CD8-positive, alpha-beta memory T cell (primary cell): ENCODE data around the gene DSCAML1. TPM values are rescaled to one million over a fixed set of nuclear protein-coding genes. Genes with fewer than 3 reads are reported as not detected.

Source experiments
- CTCF ChIA-PET: fragments of 350-600 bp; sonication (Branson Sonifier 250); formaldehyde crosslinking; loops from one replicate; lab custom pipeline; 2021; ENCODE audit warnings: antibody characterized with exemption; lab: Charles Lee
- POLR2A ChIA-PET: fragments of 350-600 bp; sonication (Branson Sonifier 250); formaldehyde crosslinking; loops from one replicate; lab custom pipeline; 2021; ENCODE audit warnings: antibody characterized with exemption; lab: Charles Lee
- DNase-seq, 5 donors: peaks; one replicate each; pipeline versions ENCODE4 v3.0.0 to v3.0.0-alpha.2; 2020 to 2022; ENCODE audit warnings: mixed read lengths in 1 of 5
- H3K27ac ChIP-seq: one replicate; pipeline ENCODE4 v1.7.0; 2013; ENCODE audit warnings: low read depth, mild to moderate bottlenecking, low read length, moderate library complexity
- H3K27me3 ChIP-seq: 2 replicates; pipeline ENCODE4 v1.7.0; 2013; ENCODE audit warnings: low read length, mild to moderate bottlenecking; ENCODE audit not compliant: insufficient read depth, poor library complexity, severe bottlenecking
- H3K36me3 ChIP-seq: 2 replicates; pipeline ENCODE4 v1.7.0; 2013; ENCODE audit warnings: mild to moderate bottlenecking, low read length, moderate library complexity; ENCODE audit not compliant: insufficient read depth
- H3K4me1 ChIP-seq: 2 replicates; pipeline ENCODE4 v1.7.0; 2013; ENCODE audit warnings: mild to moderate bottlenecking, low read length, moderate library complexity; ENCODE audit not compliant: insufficient read depth
- H3K4me3 ChIP-seq: 2 replicates; pipeline ENCODE4 v1.7.0; 2013; ENCODE audit warnings: mild to moderate bottlenecking, low read length
- H3K9me3 ChIP-seq: 2 replicates; pipeline ENCODE4 v1.7.0; 2013; ENCODE audit warnings: mild to moderate bottlenecking, low read length
- H3K27ac Mint-ChIP-seq, 8 donors: one replicate each; pipeline ENCODE4 v1.8.0; 2020 to 2021; ENCODE audit warnings: mixed read lengths in 8 of 8, mild to moderate bottlenecking in 6 of 8, inconsistent platforms in 3 of 8, moderate library complexity in 3 of 8
- H3K27me3 Mint-ChIP-seq, 2 donors: one replicate each; pipeline ENCODE4 v1.8.0; 2020 to 2021; ENCODE audit warnings: mixed read lengths in 2 of 2, mild to moderate bottlenecking in 1 of 2, moderate library complexity in 1 of 2
- H3K36me3 Mint-ChIP-seq, 3 donors: one replicate each; pipeline ENCODE4 v1.8.0; 2020 to 2021; ENCODE audit warnings: mixed read lengths in 3 of 3, inconsistent platforms in 1 of 3, mild to moderate bottlenecking in 1 of 3
- H3K4me1 Mint-ChIP-seq, 3 donors: one replicate each; pipeline ENCODE4 v1.8.0; 2020 to 2021; ENCODE audit warnings: mixed read lengths in 3 of 3, inconsistent platforms in 1 of 3, mild to moderate bottlenecking in 1 of 3
- H3K4me3 Mint-ChIP-seq, 7 donors: one replicate each; pipeline ENCODE4 v1.8.0; 2020 to 2021; ENCODE audit warnings: mixed read lengths in 7 of 7, mild to moderate bottlenecking in 6 of 7, moderate library complexity in 4 of 7, inconsistent platforms in 2 of 7
- H3K9me3 Mint-ChIP-seq, 5 donors: one replicate each; pipeline ENCODE4 v1.8.0; 2020 to 2022; ENCODE audit warnings: mixed read lengths in 5 of 5, mild to moderate bottlenecking in 3 of 5, moderate library complexity in 2 of 5, inconsistent platforms in 1 of 5
- polyA plus RNA-seq: library from polyadenylated mRNA; unstranded; fragments of 300-500 nt; fragmentation: Illumina TruSeq; gene quantifications from one replicate; pipeline ENCODE4 v1.2.3, GENCODE V29; 2021
- total RNA-seq, 2 experiments: library from RNA; stranded (reverse); gene quantifications; one replicate each; pipeline ENCODE4 v1.2.3, GENCODE V29; 2021

DSCAML1 gene
- total and polyA plus RNA-seq, 3 experiments from 2014 or later: 0.48 to 0.91 TPM; not detected in 1

GRCh38 chr11:117717485-117718314 is 79.3 kb downstream of the DSCAML1 start:
- Histone ChIP-seq H3K27ac (no peak overlapping the region), H3K9me3 (no peaks in the 10 kb centered on the region), H3K4me1 (no peaks in the 10 kb centered on the region), H3K4me3 (no peak overlapping the region), H3K36me3 (no peaks in the 10 kb centered on the region), H3K27me3 (peaks cover 4% of the 10 kb centered on the region)
- POLR2A ChIA-PET: no interaction called here
- Mint-ChIP-seq H3K4me1 (no peaks in the 10 kb centered on the region), H3K9me3 (no peaks in the 10 kb centered on the region), H3K4me3 (no peak overlapping the region), H3K27ac (no peak overlapping the region), H3K36me3 (no peaks in the 10 kb centered on the region), H3K27me3 (peaks cover 16 to 45% of the 10 kb centered on the region in 2 donors)
- CTCF ChIA-PET: no interaction called here
- no peak for DNase-seq

- Histone ChIP-seq H3K4me3 (no peak overlapping the region), H3K27me3 (peaks cover 4% of the 10 kb centered on the region), H3K36me3 (no peaks in the 10 kb centered on the region), H3K27ac (no peak overlapping the region), H3K9me3 (no peaks in the 10 kb centered on the region), H3K4me1 (no peaks in the 10 kb centered on the region)
- ChIA-PET CTCF (no interaction called here), POLR2A (no interaction called here)
- DNase-seq: no peak
- Mint-ChIP-seq H3K36me3 (no peaks in the 10 kb centered on the region), H3K27me3 (peaks cover 13 to 43% of the 10 kb centered on the region in 2 donors), H3K4me3 (no peak overlapping the region), H3K27ac (no peak overlapping the region), H3K4me1 (no peaks in the 10 kb centered on the region), H3K9me3 (no peaks in the 10 kb centered on the region)
Observed at GRCh38 chr11:117716521-117717440, 80.2 kb downstream of the DSCAML1 start.

GRCh38 chr11:117715801-117716200 is 81.2 kb downstream of the DSCAML1 start:
- no peak for DNase-seq
- H3K27me3 Mint-ChIP-seq: peaks cover 13 to 48% of the 10 kb centered on the region in 2 donors
- H3K27me3 ChIP-seq: peaks cover 4% of the 10 kb centered on the region
- ChIA-PET POLR2A (no interaction called here), CTCF (no interaction called here)
- H3K4me3 Mint-ChIP-seq: no peak overlapping the region
- no peaks in the 10 kb centered on the region for H3K4me1 Mint-ChIP-seq
- no peaks in the 10 kb centered on the region for H3K4me1 ChIP-seq
- H3K9me3 ChIP-seq: no peaks in the 10 kb centered on the region
- H3K36me3 Mint-ChIP-seq: no peaks in the 10 kb centered on the region
- H3K36me3 ChIP-seq: no peaks in the 10 kb centered on the region
- H3K4me3 ChIP-seq: no peak overlapping the region
- H3K27ac ChIP-seq: no peak overlapping the region
- no peak overlapping the region for H3K27ac Mint-ChIP-seq
- no peaks in the 10 kb centered on the region for H3K9me3 Mint-ChIP-seq

GRCh38 chr11:117713538-117713991 is 83.5 kb downstream of the DSCAML1 start:
- H3K27ac Mint-ChIP-seq: no peak overlapping the region
- Histone ChIP-seq H3K4me1 (no peaks in the 10 kb centered on the region), H3K4me3 (no peak overlapping the region), H3K36me3 (no peaks in the 10 kb centered on the region), H3K9me3 (no peaks in the 10 kb centered on the region), H3K27ac (no peak overlapping the region), H3K27me3 (peaks cover 4% of the 10 kb centered on the region)
- no peaks in the 10 kb centered on the region for H3K36me3 Mint-ChIP-seq
- H3K9me3 Mint-ChIP-seq: no peaks in the 10 kb centered on the region
- POLR2A ChIA-PET: no interaction called here
- no peak for DNase-seq
- H3K4me1 Mint-ChIP-seq: no peaks in the 10 kb centered on the region
- no peak overlapping the region for H3K4me3 Mint-ChIP-seq
- CTCF ChIA-PET: no interaction called here
- H3K27me3 Mint-ChIP-seq: peaks cover 10 to 54% of the 10 kb centered on the region in 2 donors

GRCh38 chr11:117712530-117712929 is 84.5 kb downstream of the DSCAML1 start:
- Histone ChIP-seq H3K36me3 (no peaks in the 10 kb centered on the region), H3K4me3 (no peak overlapping the region), H3K9me3 (no peaks in the 10 kb centered on the region), H3K27me3 (peaks cover 4% of the 10 kb centered on the region), H3K4me1 (no peaks in the 10 kb centered on the region), H3K27ac (no peak overlapping the region)
- H3K36me3 Mint-ChIP-seq: no peaks in the 10 kb centered on the region
- no peaks in the 10 kb centered on the region for H3K9me3 Mint-ChIP-seq
- no peak overlapping the region for H3K27ac Mint-ChIP-seq
- CTCF ChIA-PET: no interaction called here
- H3K4me3 Mint-ChIP-seq: no peak overlapping the region
- H3K4me1 Mint-ChIP-seq: no peaks in the 10 kb centered on the region
- no peak for DNase-seq
- POLR2A ChIA-PET: no interaction called here
- peaks cover 15 to 58% of the 10 kb centered on the region in 2 donors for H3K27me3 Mint-ChIP-seq

GRCh38 chr11:117711331-117711730 is 85.7 kb downstream of the DSCAML1 start:
- ChIA-PET CTCF (no interaction called here), POLR2A (no interaction called here)

GRCh38 chr11:117710211-117710610 is 86.8 kb downstream of the DSCAML1 start:
- Mint-ChIP-seq H3K4me1 (no peaks in the 10 kb centered on the region), H3K27ac (no peak overlapping the region), H3K27me3 (peaks cover 14 to 45% of the 10 kb centered on the region in 2 donors), H3K9me3 (no peaks in the 10 kb centered on the region), H3K36me3 (no peaks in the 10 kb centered on the region), H3K4me3 (no peak overlapping the region)
- ChIA-PET POLR2A (no interaction called here), CTCF (no interaction called here)
- DNase-seq: no peak
- no peaks in the 10 kb centered on the region for H3K27me3 ChIP-seq
- no peaks in the 10 kb centered on the region for H3K9me3 ChIP-seq
- H3K36me3 ChIP-seq: no peaks in the 10 kb centered on the region
- H3K4me1 ChIP-seq: no peaks in the 10 kb centered on the region
- no peak overlapping the region for H3K4me3 ChIP-seq
- H3K27ac ChIP-seq: no peak overlapping the region

More at GRCh38 chr11:117711331-117711730, 85.7 kb downstream of the DSCAML1 start:
- no peak for DNase-seq
- Histone ChIP-seq H3K4me3 (no peak overlapping the region), H3K27ac (no peak overlapping the region), H3K36me3 (no peaks in the 10 kb centered on the region), H3K27me3 (peaks cover 4% of the 10 kb centered on the region), H3K9me3 (no peaks in the 10 kb centered on the region), H3K4me1 (no peaks in the 10 kb centered on the region)
- Mint-ChIP-seq H3K4me1 (no peaks in the 10 kb centered on the region), H3K27me3 (peaks cover 12 to 53% of the 10 kb centered on the region in 2 donors), H3K36me3 (no peaks in the 10 kb centered on the region), H3K4me3 (no peak overlapping the region), H3K9me3 (no peaks in the 10 kb centered on the region), H3K27ac (no peak overlapping the region)

- Mint-ChIP-seq H3K9me3 (no peaks in the 10 kb centered on the region), H3K4me3 (peak overlapping the region in 1 of 7 donors; percentile 38), H3K4me1 (peaks cover 5 to 10% (median 7%) of the 10 kb centered on the region in 3 donors), H3K27me3 (peaks cover 18 to 41% of the 10 kb centered on the region in 2 donors), H3K36me3 (no peaks in the 10 kb centered on the region), H3K27ac (no peak overlapping the region)
- no peaks in the 10 kb centered on the region for H3K9me3 ChIP-seq
- no peak overlapping the region for H3K4me3 ChIP-seq
- no peak overlapping the region for H3K27ac ChIP-seq
- ChIA-PET POLR2A (no interaction called here), CTCF (no interaction called here)
- no peak for DNase-seq
- no peaks in the 10 kb centered on the region for H3K36me3 ChIP-seq
- no peaks in the 10 kb centered on the region for H3K4me1 ChIP-seq
- no peaks in the 10 kb centered on the region for H3K27me3 ChIP-seq
Observed at GRCh38 chr11:117706322-117706814, 90.6 kb downstream of the DSCAML1 start.
